SKM-1 (cell line): ENCODE data around the gene CPNE4.

Experiments used
- DNase-seq: peaks from one replicate; lab custom pipeline; 2025; ENCODE audit not compliant: unreplicated experiment; lab: John Stamatoyannopoulos, UW

Gene CPNE4

DNA sequence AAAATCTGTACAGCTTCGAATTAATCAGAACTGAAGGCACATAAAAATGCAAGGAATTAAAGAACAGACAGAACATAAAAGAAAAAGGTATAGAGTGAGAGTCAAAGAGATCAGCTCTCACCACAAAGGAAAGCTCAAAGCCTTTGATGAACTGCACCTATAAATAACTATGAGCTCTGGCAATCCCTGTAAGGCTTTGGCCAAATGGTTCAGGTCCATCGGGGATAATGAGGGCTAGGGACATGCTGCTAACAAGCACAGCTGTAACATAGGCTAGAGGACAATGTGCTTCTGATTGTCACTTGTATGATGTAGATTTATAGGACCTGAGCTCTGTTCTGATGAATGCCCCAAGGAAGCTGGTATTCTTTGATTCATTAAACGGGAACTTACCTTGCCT, 418.1 kb downstream of the CPNE4 start:
- no peak for DNase-seq

DNA sequence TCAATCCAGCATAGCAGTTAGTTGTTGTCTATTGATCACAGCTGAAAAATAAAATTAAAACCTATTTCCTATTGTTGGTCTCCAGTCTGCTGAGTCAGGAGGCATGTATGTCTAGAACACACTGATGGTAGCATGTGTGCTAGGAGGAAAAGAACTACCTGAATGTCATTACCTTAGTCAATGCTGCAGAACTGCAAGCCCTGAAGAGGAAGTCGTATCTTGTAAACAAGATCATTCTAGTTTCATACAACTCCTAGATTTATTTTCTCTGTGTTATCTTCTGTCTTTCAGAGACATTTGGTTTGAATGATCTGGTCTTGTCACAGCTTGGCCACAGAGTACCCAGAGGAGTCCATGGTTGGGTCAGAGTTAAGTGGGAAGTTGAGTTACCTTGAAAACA, 422.1 kb downstream of the CPNE4 start:
- no peak for DNase-seq

DNA sequence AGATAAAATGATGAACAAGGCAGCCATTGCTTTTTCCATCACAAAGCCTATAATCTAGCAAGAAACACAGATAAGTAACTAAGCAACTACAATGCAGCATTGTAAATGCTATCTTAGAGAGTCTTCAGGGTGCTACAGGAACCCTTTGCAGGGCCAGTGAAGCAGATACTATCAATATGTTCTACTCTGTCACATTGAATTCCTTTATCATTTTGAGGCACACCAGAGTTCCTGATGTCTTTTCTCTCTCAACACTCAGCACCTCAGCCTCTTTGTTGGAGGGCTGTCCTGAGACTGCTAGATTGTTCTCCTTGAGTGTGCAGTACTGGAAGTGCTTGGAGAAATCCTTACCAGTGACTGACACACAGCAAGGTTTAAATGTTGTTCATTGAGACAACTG, 424.6 kb downstream of the CPNE4 start:
- no peak for DNase-seq

GRCh38 chr3:131608741-131609140, 426.1 kb downstream of the CPNE4 start:
- no peak for DNase-seq

DNA sequence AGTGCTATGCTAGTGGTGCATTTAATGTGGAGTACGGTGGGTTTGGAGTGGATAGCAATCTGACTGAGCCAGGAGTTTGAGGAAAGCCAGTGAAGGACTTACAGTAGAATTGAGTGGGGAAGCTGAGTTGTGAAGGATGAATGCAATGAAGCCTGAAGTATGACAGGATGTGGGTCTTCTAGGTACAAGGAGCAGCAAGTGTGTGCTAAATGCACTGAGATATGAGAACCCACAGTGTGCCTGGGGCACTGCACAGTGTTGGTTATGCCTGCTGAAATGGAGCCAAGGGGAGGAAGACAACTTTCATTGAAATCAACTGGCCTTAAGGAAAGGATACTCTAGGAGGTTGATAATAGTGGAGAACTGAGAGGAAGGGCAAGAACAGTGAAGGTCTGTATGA, 426.5 kb downstream of the CPNE4 start:
- DNase-seq: no peak

- DNase-seq: no peak
Measured at GRCh38 chr3:131605916-131606315, 428.9 kb downstream of the CPNE4 start.

DNA sequence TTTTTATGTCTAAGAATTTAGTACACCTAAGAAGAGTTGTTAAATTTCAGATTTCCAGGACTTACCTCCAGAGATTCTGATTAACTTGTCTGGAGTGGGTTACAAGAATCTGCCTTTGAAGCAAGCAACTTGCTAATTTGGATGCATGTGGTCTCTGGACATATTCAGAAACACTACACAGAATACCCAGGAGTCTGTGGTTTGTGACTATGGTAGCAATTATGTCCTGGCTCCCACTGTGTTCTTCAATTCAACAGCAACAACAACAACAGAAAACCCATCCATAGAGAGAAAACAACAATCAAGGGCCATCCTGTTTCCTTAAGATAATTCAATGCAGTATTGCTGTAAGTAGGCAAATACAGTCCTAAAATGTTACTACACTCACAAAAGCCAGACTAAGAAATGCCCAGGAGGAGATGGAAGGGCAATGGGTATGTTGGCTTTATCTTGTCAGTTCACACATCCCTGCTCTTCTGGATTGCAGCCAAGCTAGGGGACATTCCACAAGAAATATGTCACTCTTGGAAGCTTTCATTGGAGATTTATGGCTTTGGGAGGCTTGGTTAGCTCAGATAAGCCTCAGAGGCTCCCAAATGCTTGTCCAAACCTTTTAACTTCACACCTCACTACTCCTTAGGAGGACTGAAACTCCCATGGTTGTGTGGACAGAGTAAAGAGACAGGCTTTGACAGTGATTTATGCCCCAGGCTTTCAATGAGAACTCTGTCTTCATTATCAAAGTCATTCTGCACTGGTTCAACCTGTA, 432.6 kb downstream of the CPNE4 start:
- no peak for DNase-seq

DNA sequence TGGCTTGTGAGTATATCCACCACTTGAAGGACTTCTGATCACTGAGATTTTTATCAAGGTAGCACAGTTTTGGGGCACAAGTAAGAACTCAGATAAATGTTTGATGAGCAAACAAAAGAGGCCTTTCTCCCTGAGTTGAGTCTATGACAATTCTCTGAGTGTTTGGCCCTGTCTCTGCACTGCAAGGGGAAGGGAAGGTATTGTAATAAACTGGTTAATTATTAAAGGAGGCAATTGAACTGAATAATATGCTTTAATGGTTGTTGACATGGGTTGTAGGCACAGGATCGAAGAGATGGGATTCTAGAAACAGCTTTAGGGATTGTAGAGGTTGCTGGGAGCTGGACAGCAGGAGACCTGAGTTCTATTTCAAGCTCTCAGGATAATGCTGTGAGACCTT, 437.0 kb downstream of the CPNE4 start:
- no peak for DNase-seq

GRCh38 chr3:131596884-131597283, 437.9 kb downstream of the CPNE4 start:
- DNase-seq: no peak

DNA sequence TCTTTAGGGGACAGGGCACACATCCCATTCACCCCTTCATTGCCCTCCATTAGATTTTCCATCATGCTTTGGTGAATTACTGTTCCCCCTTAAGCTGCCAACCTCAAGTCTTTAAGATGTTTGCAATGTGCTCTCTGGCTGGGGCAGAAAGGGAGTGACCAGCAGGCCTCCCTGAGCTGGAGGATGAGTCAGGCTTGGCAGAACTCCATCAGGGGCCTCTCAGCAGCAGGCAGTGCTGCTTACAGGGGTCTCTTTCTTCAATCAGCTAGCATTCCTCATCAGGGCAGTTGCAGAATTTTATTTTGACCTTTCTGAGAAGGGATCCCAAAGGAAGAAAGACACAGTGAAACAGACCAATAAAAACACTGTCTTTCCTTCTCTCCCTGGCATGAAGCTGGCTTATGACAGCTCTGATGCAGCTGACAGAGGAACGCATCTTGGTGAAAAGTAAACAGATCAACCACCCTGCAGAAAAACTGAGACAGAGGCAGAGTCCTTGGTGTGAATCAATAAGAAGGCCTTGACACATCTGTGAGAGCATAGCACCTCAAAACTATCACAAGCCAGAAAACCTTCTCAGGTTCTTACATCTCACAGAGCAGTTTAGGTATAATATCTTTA, 443.3 kb downstream of the CPNE4 start:
- no peak for DNase-seq

GRCh38 chr3:131586277-131586676, 448.5 kb downstream of the CPNE4 start:
- DNase-seq: no peak

DNA sequence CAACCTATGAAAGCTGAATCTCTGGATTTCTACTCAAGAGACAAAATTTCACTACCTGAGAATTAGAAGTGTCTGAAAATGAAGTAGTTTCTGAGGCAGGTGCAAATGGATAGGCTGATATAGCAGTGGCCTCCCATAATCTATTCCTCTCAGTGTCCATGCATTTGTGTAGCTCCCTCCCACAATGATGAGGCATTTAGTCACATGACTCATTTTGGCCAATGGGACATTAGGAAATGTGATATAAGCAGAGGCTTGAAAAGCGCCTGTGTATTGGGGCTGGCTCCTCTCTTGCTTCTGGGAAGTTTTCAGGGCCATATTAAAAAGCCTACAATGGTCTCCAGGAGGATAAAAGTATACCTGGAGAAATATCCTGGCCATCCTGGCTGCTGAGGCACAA, 452.4 kb downstream of the CPNE4 start:
- DNase-seq: no peak

DNA sequence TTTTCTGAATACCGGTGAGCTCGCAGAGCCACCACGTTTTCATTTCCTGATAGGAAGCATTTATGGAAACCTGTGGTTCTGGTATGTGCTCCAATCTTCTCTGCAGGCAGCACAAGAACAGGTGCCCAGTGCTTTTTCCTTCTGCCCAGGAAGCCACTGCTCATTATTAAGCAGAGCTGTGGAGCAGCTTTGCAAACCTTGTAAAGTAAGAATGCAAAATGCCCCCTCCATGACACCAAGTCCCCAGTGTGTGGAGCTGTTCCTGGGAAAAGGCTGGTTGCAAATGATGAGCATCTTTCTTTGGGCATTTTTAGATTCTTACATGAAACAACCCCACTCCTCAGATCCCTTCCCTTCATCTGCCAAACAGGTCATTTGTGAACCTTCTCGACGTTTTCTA, 466.4 kb downstream of the CPNE4 start:
- DNase-seq: no peak

GRCh38 chr3:131564812-131565211, 470.0 kb downstream of the CPNE4 start:
- no peak for DNase-seq

- DNase-seq: no peak
Measured at GRCh38 chr3:131561511-131561910, 473.3 kb downstream of the CPNE4 start.

GRCh38 chr3:131560795-131561194, 474.0 kb downstream of the CPNE4 start:
- DNase-seq: no peak

- no peak for DNase-seq
Measured at GRCh38 chr3:131555456-131555855, 479.4 kb downstream of the CPNE4 start.

GRCh38 chr3:131553495-131554247, 481.1 kb downstream of the CPNE4 start:
- no peak for DNase-seq

- no peak for DNase-seq
Measured at GRCh38 chr3:131551761-131552160, 483.1 kb downstream of the CPNE4 start.

DNA sequence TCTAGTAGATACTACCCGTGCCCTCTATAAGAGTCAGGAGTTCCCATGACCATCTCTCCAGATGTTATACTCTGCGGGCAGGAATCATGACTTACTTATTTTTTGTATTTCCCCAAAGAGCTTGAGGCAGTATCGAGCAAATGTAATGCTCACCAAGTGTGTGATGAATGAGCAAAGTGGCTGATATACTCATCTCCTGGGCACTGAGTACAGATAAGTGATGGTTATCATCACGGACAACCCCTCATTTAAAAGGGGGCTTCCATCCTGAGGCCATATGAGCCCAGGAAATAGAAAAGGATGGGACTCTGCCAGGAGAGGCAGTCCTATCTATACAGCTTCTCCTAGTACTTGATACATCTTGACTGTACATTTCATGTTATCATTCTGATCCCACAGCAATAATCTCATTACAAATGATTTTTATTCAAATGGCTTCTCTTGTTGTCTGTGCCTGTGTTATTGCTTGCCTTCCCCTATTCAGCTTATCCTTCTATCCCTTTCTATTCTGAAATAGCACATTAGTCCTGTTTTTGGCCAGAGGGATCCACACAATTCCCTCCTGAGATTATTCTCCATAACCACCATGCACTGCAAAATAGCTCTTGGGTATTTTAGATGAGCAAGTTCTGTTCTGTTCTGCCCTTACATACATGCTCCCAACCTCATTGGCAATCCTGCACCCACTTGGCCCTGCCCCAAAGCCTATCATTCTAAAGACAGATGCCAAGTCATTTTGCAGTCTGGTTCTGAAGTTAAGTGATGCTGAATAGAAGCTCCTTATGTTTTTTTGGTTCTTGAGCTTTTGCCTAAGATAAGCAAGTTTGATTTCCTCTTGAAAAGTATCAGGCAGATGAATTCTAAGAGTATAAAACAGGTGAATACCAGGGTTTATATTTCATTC, 484.0 kb downstream of the CPNE4 start:
- no peak for DNase-seq

- DNase-seq: no peak
Measured at GRCh38 chr3:131549340-131549739, 485.5 kb downstream of the CPNE4 start.
